WTC11 (cell line): ENCODE data around the gene CACNG4. TPM values are rescaled to one million over a fixed set of nuclear protein-coding genes. Genes with fewer than 3 reads are reported as not detected.

Source experiments
- ATAC-seq: fragments of 200-7000 bp; cut with Tn5 transposase; 2 replicates; pipeline ENCODE4 v1.10.0; 2021; ENCODE audit warnings: mild to moderate bottlenecking, moderate library complexity
- CTCF ChIA-PET: fragments of 300-600 bp; sonication (Branson Sonifier 250); formaldehyde crosslinking; loops from one replicate; lab custom pipeline; 2021; ENCODE audit warnings: antibody characterized with exemption; lab: Charles Lee
- POLR2A ChIA-PET: fragments of 350-600 bp; sonication (Branson Sonifier 250); formaldehyde crosslinking; loops from one replicate; lab custom pipeline; 2021; ENCODE audit warnings: antibody characterized with exemption; lab: Charles Lee
- DNase-seq: peaks from one replicate; pipeline ENCODE4 v3.0.0; 2021; ENCODE audit warnings: low spot score
- H3K27ac Mint-ChIP-seq: 2 replicates; pipeline ENCODE4 v1.8.0; 2021; ENCODE audit warnings: mixed read lengths
- H3K27me3 Mint-ChIP-seq: 2 replicates; pipeline ENCODE4 v1.8.0; 2021; ENCODE audit warnings: low read depth, mild to moderate bottlenecking, moderate library complexity, mixed read lengths
- H3K36me3 Mint-ChIP-seq: 2 replicates; pipeline ENCODE4 v1.8.0; 2021; ENCODE audit warnings: mixed read lengths
- H3K4me1 Mint-ChIP-seq: 2 replicates; pipeline ENCODE4 v1.8.0; 2022; ENCODE audit warnings: mixed read lengths
- H3K4me3 Mint-ChIP-seq: 2 replicates; pipeline ENCODE4 v1.8.0; 2021; ENCODE audit warnings: mild to moderate bottlenecking, moderate library complexity, mixed read lengths
- H3K9me3 Mint-ChIP-seq: 2 replicates; pipeline ENCODE4 v1.8.0; 2021; ENCODE audit warnings: mixed read lengths
- CBFB ChIP-seq: sonication (generic); formaldehyde crosslinking; IDR thresholded peaks from 2 replicates; pipeline ENCODE4 v1.8.1; 2022; ENCODE audit warnings: mild to moderate bottlenecking, low read depth, missing genetic modification reagents
- CREB1 ChIP-seq: sonication (generic); formaldehyde crosslinking; IDR thresholded peaks from 2 replicates; pipeline ENCODE4 v1.8.0; 2023; ENCODE audit warnings: mild to moderate bottlenecking, missing genetic modification reagents
- ELF4 ChIP-seq: sonication (generic); formaldehyde crosslinking; IDR thresholded peaks from 2 replicates; pipeline ENCODE4 v1.8.1; 2022; ENCODE audit warnings: low read depth, mild to moderate bottlenecking, moderate library complexity, missing genetic modification reagents
- EMX1 ChIP-seq: fragments of 250-450 bp; sonication (Bioruptor Pico); IDR thresholded peaks from 2 replicates; pipeline ENCODE4 v1.8.0; 2021; ENCODE audit warnings: mild to moderate bottlenecking
- ESRRA ChIP-seq: sonication (generic); formaldehyde crosslinking; IDR thresholded peaks from 2 replicates; pipeline ENCODE4 v1.8.1; 2022; ENCODE audit warnings: mild to moderate bottlenecking, missing genetic modification reagents, borderline replicate concordance
- JAZF1 ChIP-seq: fragments of 250-450 bp; sonication (Bioruptor Pico); IDR thresholded peaks from 2 replicates; pipeline ENCODE4 v1.9.0; 2021; ENCODE audit warnings: moderate library complexity, mild to moderate bottlenecking, inconsistent platforms
- MXD4 ChIP-seq: fragments of 250-450 bp; sonication (Bioruptor Pico); IDR thresholded peaks from 2 replicates; pipeline ENCODE4 v1.8.0; 2021; ENCODE audit warnings: mild to moderate bottlenecking, moderate library complexity, borderline replicate concordance
- TCF7 ChIP-seq: sonication (generic); formaldehyde crosslinking; IDR thresholded peaks from 2 replicates; pipeline ENCODE4 v1.8.0; 2022; ENCODE audit warnings: mild to moderate bottlenecking, low read depth, missing genetic modification reagents, moderate library complexity
- ZNF263 ChIP-seq: sonication (generic); formaldehyde crosslinking; IDR thresholded peaks from 2 replicates; pipeline ENCODE4 v1.8.1; 2022; ENCODE audit warnings: low read depth, mild to moderate bottlenecking, moderate library complexity, missing genetic modification reagents
- ZNF317 ChIP-seq: sonication (generic); formaldehyde crosslinking; IDR thresholded peaks from 2 replicates; pipeline ENCODE4 v1.8.1; 2023; ENCODE audit warnings: low read depth, mild to moderate bottlenecking, moderate library complexity, missing genetic modification reagents, borderline replicate concordance
- ZNF671 ChIP-seq: fragments of 250-450 bp; sonication (Bioruptor Pico); IDR thresholded peaks from 2 replicates; pipeline ENCODE4 v1.8.0; 2021; ENCODE audit warnings: mild to moderate bottlenecking
- total RNA-seq: library from RNA; stranded (reverse); gene quantifications from 3 replicates; pipeline ENCODE4 v1.2.3, GENCODE V29; 2021
- TF ChIP-seq, protein P1 (sequence below): sonication (generic); formaldehyde crosslinking; IDR thresholded peaks from 2 replicates; pipeline ENCODE4 v1.8.1; 2022; ENCODE audit warnings: mild to moderate bottlenecking, missing genetic modification reagents, moderate library complexity, borderline replicate concordance
- TF ChIP-seq, protein P2 (sequence below): sonication (generic); formaldehyde crosslinking; IDR thresholded peaks from 2 replicates; pipeline ENCODE4 v1.8.1; 2022; ENCODE audit warnings: mild to moderate bottlenecking, moderate library complexity, missing genetic modification reagents
- TF ChIP-seq, protein P3 (sequence below): sonication (generic); formaldehyde crosslinking; IDR thresholded peaks from 2 replicates; pipeline ENCODE4 v1.8.0; 2022; ENCODE audit warnings: missing genetic modification reagents
- TF ChIP-seq, protein P4 (sequence below): sonication (generic); formaldehyde crosslinking; IDR thresholded peaks from 2 replicates; pipeline ENCODE4 v1.8.1; 2023; ENCODE audit warnings: mild to moderate bottlenecking, missing genetic modification reagents, borderline replicate concordance
- TF ChIP-seq, protein P5 (sequence below): sonication (generic); formaldehyde crosslinking; IDR thresholded peaks from 2 replicates; pipeline ENCODE4 v1.8.0; 2022; ENCODE audit warnings: mild to moderate bottlenecking, missing genetic modification reagents
- TF ChIP-seq, protein P6 (sequence below): sonication (generic); formaldehyde crosslinking; IDR thresholded peaks from 2 replicates; pipeline ENCODE4 v1.8.1; 2022; ENCODE audit warnings: missing genetic modification reagents, borderline replicate concordance
- TF ChIP-seq, protein P7 (sequence below): fragments of 250-450 bp; sonication (Bioruptor Pico); IDR thresholded peaks from 2 replicates; pipeline ENCODE4 v2.1.2; 2022; ENCODE audit warnings: mild to moderate bottlenecking, moderate library complexity
- TF ChIP-seq, protein P8 (sequence below): sonication (generic); formaldehyde crosslinking; IDR thresholded peaks from 2 replicates; pipeline ENCODE4 v1.8.0; 2023; ENCODE audit warnings: mild to moderate bottlenecking, missing genetic modification reagents

Gene CACNG4
- total RNA-seq, 1 experiment from 2014 or later = 3.4 TPM

DNA sequence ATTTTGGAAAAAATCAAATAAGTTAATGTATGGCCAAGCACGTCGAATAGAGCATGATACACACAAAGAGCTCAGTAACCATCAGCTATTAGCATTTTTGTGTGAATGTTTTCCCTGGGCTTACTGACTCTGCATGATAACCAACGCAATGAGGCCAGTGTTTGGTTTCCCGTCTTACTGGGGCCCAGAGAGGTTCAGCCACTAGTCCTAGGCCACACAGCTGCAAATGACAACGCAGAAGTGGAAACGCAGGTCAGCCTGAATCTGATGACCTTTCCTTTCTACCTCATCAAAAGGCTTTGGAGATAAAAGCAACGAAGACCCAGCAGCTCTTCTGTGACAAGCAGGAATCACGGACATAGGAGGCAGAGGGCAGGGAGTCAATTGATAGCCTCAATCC, 7.2 kb upstream of the CACNG4 start (continued):
- TF ChIP-seq, protein P1, sequence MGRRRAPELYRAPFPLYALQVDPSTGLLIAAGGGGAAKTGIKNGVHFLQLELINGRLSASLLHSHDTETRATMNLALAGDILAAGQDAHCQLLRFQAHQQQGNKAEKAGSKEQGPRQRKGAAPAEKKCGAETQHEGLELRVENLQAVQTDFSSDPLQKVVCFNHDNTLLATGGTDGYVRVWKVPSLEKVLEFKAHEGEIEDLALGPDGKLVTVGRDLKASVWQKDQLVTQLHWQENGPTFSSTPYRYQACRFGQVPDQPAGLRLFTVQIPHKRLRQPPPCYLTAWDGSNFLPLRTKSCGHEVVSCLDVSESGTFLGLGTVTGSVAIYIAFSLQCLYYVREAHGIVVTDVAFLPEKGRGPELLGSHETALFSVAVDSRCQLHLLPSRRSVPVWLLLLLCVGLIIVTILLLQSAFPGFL (CRISPR knock-in tag) = no peak
- TF ChIP-seq ZNF263 = no peak
- TF ChIP-seq, protein P2, sequence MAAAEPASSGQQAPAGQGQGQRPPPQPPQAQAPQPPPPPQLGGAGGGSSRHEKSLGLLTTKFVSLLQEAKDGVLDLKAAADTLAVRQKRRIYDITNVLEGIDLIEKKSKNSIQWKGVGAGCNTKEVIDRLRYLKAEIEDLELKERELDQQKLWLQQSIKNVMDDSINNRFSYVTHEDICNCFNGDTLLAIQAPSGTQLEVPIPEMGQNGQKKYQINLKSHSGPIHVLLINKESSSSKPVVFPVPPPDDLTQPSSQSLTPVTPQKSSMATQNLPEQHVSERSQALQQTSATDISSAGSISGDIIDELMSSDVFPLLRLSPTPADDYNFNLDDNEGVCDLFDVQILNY (CRISPR knock-in tag) = no peak
- TF ChIP-seq, protein P3, sequence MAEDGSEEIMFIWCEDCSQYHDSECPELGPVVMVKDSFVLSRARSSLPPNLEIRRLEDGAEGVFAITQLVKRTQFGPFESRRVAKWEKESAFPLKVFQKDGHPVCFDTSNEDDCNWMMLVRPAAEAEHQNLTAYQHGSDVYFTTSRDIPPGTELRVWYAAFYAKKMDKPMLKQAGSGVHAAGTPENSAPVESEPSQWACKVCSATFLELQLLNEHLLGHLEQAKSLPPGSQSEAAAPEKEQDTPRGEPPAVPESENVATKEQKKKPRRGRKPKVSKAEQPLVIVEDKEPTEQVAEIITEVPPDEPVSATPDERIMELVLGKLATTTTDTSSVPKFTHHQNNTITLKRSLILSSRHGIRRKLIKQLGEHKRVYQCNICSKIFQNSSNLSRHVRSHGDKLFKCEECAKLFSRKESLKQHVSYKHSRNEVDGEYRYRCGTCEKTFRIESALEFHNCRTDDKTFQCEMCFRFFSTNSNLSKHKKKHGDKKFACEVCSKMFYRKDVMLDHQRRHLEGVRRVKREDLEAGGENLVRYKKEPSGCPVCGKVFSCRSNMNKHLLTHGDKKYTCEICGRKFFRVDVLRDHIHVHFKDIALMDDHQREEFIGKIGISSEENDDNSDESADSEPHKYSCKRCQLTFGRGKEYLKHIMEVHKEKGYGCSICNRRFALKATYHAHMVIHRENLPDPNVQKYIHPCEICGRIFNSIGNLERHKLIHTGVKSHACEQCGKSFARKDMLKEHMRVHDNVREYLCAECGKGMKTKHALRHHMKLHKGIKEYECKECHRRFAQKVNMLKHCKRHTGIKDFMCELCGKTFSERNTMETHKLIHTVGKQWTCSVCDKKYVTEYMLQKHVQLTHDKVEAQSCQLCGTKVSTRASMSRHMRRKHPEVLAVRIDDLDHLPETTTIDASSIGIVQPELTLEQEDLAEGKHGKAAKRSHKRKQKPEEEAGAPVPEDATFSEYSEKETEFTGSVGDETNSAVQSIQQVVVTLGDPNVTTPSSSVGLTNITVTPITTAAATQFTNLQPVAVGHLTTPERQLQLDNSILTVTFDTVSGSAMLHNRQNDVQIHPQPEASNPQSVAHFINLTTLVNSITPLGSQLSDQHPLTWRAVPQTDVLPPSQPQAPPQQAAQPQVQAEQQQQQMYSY = no peak

DNA sequence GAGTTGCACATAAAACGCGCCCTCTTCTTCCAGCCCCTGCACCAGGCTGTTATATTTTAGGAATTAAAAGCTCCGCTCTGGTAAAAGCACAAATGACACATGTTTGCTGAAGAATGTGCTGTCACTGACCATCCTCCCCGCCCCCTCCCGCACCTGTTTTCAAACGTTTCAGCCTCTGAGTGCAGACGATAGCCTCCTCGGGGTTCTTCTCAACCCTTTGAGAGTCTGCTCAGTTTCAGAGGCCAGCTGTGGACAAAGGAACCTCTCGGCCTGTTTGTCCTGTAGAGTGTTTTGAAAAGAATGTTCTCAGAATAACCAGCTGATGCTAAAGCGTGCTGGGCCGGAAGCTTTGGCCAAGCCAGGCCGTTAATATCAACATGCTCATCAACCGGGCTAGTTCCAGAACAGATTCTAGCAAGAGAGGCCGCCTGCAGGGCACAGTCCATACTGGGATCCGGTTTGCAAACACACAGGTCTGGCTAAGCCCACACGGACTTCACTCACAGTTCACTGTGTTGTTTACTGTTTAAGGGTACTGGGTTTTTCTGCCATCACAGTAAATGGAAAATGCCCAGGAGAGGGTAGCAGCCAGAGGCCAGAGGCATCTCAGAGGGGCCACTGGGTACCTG, 6.4 kb upstream of the CACNG4 start:
- H3K27ac Mint-ChIP-seq = no peak overlapping the region; the same call in 1 of the 2 replicates
- no peak for DNase-seq
- peaks cover 22% of the 10 kb centered on the region for H3K4me1 Mint-ChIP-seq
- H3K36me3 Mint-ChIP-seq = no peaks in the 10 kb centered on the region
- peaks cover 13% of the 10 kb centered on the region for H3K27me3 Mint-ChIP-seq
- H3K4me3 Mint-ChIP-seq = no peak overlapping the region
- ATAC-seq = no peak; the same call in 1 of the 2 replicates
- no peaks in the 10 kb centered on the region for H3K9me3 Mint-ChIP-seq
- POLR2A ChIA-PET = no interaction called here
- CTCF ChIA-PET = interaction anchor here (0.6 to 2.2 kb wide), 5 partner anchors 15 to 230 kb away, joined by 3 to 9 read pairs (median 3); no protein-coding TSS in a partner anchor
- TF ChIP-seq, protein P4, sequence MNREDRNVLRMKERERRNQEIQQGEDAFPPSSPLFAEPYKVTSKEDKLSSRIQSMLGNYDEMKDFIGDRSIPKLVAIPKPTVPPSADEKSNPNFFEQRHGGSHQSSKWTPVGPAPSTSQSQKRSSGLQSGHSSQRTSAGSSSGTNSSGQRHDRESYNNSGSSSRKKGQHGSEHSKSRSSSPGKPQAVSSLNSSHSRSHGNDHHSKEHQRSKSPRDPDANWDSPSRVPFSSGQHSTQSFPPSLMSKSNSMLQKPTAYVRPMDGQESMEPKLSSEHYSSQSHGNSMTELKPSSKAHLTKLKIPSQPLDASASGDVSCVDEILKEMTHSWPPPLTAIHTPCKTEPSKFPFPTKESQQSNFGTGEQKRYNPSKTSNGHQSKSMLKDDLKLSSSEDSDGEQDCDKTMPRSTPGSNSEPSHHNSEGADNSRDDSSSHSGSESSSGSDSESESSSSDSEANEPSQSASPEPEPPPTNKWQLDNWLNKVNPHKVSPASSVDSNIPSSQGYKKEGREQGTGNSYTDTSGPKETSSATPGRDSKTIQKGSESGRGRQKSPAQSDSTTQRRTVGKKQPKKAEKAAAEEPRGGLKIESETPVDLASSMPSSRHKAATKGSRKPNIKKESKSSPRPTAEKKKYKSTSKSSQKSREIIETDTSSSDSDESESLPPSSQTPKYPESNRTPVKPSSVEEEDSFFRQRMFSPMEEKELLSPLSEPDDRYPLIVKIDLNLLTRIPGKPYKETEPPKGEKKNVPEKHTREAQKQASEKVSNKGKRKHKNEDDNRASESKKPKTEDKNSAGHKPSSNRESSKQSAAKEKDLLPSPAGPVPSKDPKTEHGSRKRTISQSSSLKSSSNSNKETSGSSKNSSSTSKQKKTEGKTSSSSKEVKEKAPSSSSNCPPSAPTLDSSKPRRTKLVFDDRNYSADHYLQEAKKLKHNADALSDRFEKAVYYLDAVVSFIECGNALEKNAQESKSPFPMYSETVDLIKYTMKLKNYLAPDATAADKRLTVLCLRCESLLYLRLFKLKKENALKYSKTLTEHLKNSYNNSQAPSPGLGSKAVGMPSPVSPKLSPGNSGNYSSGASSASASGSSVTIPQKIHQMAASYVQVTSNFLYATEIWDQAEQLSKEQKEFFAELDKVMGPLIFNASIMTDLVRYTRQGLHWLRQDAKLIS = no peak
- TF ChIP-seq MXD4 (CRISPR knock-in tag) = no peak
- no peak for TF ChIP-seq ELF4
- no peak for TF ChIP-seq ZNF671 (CRISPR knock-in tag)
- no peak for TF ChIP-seq CREB1 (CRISPR knock-in tag)
- no peak for TF ChIP-seq JAZF1
- TF ChIP-seq CBFB (CRISPR knock-in tag) = no peak
- TF ChIP-seq, protein P5, sequence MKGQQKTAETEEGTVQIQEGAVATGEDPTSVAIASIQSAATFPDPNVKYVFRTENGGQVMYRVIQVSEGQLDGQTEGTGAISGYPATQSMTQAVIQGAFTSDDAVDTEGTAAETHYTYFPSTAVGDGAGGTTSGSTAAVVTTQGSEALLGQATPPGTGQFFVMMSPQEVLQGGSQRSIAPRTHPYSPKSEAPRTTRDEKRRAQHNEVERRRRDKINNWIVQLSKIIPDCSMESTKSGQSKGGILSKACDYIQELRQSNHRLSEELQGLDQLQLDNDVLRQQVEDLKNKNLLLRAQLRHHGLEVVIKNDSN (CRISPR knock-in tag) = no peak
- TF ChIP-seq ZNF317 (CRISPR knock-in tag) = no peak
- TF ChIP-seq, protein P6, sequence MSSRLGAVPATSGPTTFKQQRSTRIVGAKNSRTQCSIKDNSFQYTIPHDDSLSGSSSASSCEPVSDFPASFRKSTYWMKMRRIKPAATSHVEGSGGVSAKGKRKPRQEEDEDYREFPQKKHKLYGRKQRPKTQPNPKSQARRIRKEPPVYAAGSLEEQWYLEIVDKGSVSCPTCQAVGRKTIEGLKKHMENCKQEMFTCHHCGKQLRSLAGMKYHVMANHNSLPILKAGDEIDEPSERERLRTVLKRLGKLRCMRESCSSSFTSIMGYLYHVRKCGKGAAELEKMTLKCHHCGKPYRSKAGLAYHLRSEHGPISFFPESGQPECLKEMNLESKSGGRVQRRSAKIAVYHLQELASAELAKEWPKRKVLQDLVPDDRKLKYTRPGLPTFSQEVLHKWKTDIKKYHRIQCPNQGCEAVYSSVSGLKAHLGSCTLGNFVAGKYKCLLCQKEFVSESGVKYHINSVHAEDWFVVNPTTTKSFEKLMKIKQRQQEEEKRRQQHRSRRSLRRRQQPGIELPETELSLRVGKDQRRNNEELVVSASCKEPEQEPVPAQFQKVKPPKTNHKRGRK (CRISPR knock-in tag) = no peak
- no peak for TF ChIP-seq ESRRA (CRISPR knock-in tag)
- TF ChIP-seq TCF7 (CRISPR knock-in tag) = no peak
- TF ChIP-seq, protein P7, sequence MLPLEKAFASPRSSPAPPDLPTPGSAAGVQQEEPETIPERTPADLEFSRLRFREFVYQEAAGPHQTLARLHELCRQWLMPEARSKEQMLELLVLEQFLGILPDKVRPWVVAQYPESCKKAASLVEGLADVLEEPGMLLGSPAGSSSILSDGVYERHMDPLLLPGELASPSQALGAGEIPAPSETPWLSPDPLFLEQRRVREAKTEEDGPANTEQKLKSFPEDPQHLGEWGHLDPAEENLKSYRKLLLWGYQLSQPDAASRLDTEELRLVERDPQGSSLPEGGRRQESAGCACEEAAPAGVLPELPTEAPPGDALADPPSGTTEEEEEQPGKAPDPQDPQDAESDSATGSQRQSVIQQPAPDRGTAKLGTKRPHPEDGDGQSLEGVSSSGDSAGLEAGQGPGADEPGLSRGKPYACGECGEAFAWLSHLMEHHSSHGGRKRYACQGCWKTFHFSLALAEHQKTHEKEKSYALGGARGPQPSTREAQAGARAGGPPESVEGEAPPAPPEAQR = no peak
- TF ChIP-seq, protein P8, sequence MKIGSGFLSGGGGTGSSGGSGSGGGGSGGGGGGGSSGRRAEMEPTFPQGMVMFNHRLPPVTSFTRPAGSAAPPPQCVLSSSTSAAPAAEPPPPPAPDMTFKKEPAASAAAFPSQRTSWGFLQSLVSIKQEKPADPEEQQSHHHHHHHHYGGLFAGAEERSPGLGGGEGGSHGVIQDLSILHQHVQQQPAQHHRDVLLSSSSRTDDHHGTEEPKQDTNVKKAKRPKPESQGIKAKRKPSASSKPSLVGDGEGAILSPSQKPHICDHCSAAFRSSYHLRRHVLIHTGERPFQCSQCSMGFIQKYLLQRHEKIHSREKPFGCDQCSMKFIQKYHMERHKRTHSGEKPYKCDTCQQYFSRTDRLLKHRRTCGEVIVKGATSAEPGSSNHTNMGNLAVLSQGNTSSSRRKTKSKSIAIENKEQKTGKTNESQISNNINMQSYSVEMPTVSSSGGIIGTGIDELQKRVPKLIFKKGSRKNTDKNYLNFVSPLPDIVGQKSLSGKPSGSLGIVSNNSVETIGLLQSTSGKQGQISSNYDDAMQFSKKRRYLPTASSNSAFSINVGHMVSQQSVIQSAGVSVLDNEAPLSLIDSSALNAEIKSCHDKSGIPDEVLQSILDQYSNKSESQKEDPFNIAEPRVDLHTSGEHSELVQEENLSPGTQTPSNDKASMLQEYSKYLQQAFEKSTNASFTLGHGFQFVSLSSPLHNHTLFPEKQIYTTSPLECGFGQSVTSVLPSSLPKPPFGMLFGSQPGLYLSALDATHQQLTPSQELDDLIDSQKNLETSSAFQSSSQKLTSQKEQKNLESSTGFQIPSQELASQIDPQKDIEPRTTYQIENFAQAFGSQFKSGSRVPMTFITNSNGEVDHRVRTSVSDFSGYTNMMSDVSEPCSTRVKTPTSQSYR (CRISPR knock-in tag) = no peak
- TF ChIP-seq EMX1 (CRISPR knock-in tag) = no peak
